GM18858 (cell line): ENCODE measurements around the gene FEM1B.
"Not testable (repeated sequence)": the region's sequence is repeated elsewhere in the genome, so short reads cannot be mapped to it uniquely, and the experiment has no call there.

Experiments
- ATAC-seq: cut with Tn5 transposase; IDR thresholded peaks from one replicate; pipeline ENCODE4 v1.9.1; 2021; ENCODE audit not compliant: unreplicated experiment

Gene FEM1B

GRCh38 chr15:68277603-68278344 lies at the start of gene FEM1B:
Gene FEM1B, plus strand, starts transcription at chr15:68277745. Its CDS starts 673 bp downstream, at chr15:68278418.
- peak; percentile 48 for ATAC-seq

- ATAC-seq = no peak
Measured at GRCh38 chr15:68228143-68228970, 49.2 kb upstream of the FEM1B start.

DNA sequence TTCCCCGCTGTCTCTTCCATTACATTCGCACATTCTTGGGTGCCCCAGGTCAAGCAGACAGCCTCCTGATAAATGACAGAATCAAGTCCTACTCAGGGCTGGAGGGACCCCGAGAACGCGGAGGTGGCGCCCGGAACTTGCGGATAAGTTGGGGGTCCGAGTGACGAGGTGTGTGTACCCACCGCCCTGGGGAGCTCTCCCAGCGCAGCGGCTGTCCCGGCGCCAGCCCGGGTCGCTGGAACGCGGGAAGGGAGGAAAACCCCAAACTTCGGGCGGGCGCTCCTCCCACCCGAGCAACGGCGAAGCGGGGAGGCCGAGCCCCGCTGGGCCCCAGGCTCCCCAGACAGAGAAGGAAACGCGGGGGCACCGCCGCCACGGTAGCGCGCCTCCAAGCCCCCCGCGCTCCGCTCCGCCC lies 48.6 kb upstream of the FEM1B start:
- ATAC-seq = no peak

DNA sequence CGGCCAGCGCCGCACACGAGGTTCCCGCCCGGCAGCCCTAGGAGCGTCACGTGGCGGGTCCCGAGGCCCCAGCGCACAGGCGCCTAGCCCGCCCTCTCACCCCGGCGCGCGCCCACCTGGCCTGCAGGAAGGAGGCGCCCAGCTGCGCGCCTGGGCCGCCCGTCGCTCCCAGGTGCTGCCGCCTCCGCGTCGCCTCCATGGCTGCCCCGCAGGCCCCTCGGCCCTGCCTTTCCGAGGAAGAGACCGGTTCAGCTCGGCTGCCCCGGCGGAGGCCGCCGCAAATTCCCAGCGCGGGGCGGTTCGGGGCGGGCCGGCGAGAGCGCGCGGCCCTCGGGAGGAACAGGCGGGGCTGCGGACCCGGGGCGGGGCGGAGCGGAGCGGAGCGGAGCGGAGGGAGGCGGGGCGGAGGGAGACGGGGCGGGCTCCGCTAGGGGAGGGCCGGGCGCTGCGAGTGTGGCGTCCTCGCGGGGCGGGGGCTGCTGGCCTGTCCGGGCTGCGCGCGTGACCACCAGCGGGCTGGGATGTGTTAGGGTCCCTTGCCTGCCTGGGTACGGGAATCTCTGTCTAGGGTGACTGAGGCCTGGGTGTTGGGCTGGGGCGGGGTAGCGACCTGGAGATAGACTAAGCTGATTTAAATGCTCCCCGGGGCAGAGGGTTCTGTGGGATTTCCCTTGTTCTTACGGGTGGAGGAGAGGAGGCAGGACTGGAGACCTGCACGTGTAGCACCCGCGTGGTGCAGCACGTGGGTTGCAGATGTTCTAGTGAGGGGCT lies 48.0 kb upstream of the FEM1B start, which contains the start of gene CLN6:
Gene CLN6 (minus strand): TSS at position 343 of the 771 bp plus-strand sequence. CDS start 144 bp downstream, at position 199.
- ATAC-seq = peak; percentile 53

- no peak for ATAC-seq
Measured at GRCh38 chr15:68230157-68231100, 47.1 kb upstream of the FEM1B start.

GRCh38 chr15:68231102-68231818 lies 46.3 kb upstream of the FEM1B start:
- no peak for ATAC-seq

DNA sequence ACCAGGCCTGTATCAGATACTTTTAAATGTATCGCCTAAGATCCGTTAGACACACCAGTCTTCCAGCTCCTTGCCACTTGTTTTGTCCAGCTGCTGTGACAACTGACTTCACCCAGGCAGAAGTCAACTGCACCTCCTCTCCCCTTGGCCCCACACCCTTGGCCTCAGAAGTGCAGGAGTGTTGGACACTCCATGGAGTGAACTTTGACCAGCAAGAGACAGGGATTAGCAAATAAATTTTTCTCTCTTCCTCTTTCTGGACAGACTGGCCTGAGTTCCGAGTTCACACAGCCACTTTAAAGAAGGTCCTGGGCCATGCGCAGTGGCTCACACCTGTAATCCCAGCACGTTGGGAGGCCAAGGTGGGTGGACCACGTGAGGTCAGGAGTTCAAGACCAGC lies 45.1 kb upstream of the FEM1B start:
- ATAC-seq = no peak

- ATAC-seq = no peak
Measured at GRCh38 chr15:68232937-68233336, 44.6 kb upstream of the FEM1B start.

GRCh38 chr15:68234060-68234459 lies 43.5 kb upstream of the FEM1B start:
- ATAC-seq = no peak

DNA sequence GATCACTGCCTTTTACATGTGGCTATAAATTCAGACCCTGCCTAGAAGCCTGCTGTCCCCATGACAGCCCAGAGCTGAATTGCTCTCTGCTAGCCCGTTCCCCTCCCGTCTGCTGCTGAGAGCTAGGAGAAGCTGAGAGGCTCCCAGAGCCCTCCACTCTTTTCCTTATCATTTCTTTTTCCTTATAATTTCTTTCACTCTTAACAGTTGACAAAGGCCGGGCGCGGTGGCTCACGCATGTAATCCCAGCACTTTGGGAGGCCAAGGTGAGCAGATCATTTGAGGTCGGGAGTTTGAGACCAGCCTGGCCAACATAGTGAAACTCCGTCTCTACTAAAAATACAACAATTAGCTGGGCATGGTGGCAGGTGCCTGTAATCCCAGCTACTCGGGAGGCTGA lies 43.0 kb upstream of the FEM1B start:
- ATAC-seq = not testable (repeated sequence)

DNA sequence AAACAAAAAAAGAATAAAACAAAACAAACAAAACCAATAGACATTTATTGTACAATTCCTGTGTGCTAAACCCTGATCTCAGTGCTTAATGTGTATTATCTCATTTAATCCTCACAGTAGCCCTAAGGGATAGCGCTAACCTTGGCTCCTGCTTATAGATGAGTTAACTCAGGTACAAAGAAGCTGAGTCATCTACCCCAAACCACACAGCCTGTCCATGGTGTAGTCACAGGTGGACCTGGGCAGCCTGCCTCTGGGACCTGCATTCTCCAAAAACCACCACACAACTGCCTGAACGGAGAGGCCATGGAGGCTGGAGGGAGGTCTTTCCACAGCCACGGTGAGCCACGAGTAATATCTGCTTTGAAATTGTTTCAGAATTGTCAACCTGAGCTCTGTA lies 42.5 kb upstream of the FEM1B start:
- no peak for ATAC-seq

DNA sequence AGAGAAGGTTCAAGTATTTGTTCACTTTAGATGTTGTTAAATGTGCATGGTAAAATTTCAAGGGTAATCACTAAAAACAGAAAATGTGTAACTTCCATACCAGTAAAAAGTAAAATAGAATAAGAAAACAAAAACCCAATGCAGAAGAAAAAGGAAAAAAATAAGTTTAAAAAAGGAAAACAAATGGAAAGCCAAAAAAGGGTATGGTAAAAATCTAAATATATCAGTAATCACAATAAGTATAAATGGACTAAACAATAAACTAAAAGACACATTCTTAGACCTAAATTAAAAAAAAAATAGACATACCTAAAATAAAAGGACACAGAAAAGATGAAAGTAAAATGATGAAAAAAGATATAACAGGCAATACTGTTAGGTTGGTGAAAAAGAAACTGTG lies 38.5 kb upstream of the FEM1B start:
- ATAC-seq = no peak

GRCh38 chr15:68241088-68241935 lies 36.2 kb upstream of the FEM1B start:
- no peak for ATAC-seq

GRCh38 chr15:68244235-68244634 lies 33.3 kb upstream of the FEM1B start:
- no peak for ATAC-seq

- no peak for ATAC-seq
Measured at GRCh38 chr15:68249058-68249713, 28.4 kb upstream of the FEM1B start.

DNA sequence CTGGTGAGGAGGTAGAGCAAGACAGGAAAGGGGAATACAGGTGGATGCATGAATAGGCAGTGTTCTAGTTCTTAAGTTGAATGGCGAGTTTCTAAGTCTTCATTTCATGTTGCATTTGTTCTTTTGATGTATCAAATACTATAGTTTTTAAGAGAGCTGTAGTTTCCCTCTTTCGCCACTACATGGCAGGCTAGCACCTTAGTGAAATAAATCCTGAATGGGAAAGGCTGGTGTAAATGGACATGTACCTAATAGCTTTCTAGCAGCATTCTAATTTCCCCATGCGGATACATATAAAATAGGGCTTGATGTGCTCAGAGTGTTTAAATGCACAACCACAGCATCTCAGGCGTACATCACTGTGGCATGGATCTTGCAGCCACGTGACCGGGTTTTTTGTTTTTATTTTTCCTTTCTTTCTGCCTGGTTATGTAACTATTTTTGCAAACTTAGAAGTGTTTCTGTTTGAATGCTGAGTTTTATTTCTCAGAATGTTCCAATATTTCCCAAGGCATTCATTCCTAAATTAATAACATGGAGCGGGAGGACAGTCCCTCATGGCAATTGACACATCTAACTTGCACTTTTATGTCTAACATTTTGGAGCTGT lies 24.5 kb upstream of the FEM1B start:
- no peak for ATAC-seq

DNA sequence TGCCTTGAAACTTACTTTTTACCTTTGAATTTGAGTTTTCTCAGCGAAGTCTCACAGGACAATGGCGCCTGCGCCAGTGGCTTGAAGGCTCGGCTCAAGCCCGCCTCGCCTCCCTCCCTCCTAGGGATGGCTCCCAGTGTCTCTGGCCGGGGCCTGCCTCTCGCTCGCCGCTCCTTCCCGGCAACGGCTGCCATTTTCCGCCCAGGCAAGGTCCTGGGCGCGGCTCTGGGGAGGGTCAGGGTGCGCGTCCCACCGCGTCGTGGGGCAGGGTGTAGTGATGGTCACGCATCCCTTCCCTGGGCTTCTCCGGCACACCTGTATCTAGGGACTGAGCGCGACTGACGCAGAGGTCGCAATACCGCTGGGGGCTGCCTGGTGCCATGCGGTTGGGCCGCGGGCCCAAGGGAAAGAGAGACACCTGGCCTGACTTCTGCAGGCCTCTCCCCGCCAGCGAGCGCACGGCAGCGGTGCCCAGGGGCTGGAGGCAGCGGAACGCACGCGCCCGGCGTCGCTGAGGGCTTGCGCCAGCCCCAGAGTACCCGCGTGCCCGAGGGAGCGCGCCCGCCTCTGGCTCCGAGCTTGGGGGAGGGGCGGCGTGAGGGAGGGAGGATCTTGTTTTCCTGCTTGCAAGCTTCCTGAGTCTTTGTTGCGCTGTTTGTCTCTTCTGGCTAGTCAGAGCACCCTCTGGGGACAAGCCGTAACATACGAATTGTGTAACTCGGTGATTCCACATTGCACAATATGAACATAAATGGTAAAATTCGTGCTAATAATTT lies 20.7 kb upstream of the FEM1B start:
- no peak for ATAC-seq
